B cell (primary cell): ENCODE results near the gene AIG1. TPM values are rescaled to one million over a fixed set of nuclear protein-coding genes. Genes with fewer than 3 reads are reported as not detected.
A peak's percentile ranks its signal among the peaks of the same experiment; 100 is the strongest.

Experiments used
- ATAC-seq: fragments of 200-7000 bp; cut with Tn5 transposase; one replicate; pipeline ENCODE4 v1.10.0; 2021; ENCODE audit warnings: low read depth, mild to moderate bottlenecking, moderate number of reproducible peaks, moderate library complexity
- CTCF ChIA-PET: fragments of 350-600 bp; sonication (Branson Sonifier 250); formaldehyde crosslinking; loops from one replicate; lab custom pipeline; 2021; ENCODE audit warnings: antibody characterized with exemption, inconsistent platforms; lab: Charles Lee
- POLR2A ChIA-PET: fragments of 350-600 bp; sonication (Branson Sonifier 250); formaldehyde crosslinking; loops from one replicate; lab custom pipeline; 2021; ENCODE audit warnings: antibody characterized with exemption; lab: Charles Lee
- DNase-seq: peaks from one replicate; pipeline ENCODE4 v3.0.0; 2013
- H2AFZ ChIP-seq: 2 replicates; pipeline ENCODE4 v1.6.1; 2012; ENCODE audit warnings: mild to moderate bottlenecking, low read depth, low read length; ENCODE audit not compliant: insufficient read depth, poor library complexity, severe bottlenecking
- H3K27ac ChIP-seq, 2 donors: 1 replicate in 1 of 2; 2 replicates in 1 of 2; pipeline ENCODE4 v1.5.1; 2012 to 2013; ENCODE audit warnings: low read length in 2 of 2, mild to moderate bottlenecking in 2 of 2, moderate library complexity in 1 of 2
- H3K27me3 ChIP-seq, 4 experiments: fragments of 200-600 bp in 1 of 4; sonication (generic) in 1 of 4; replicated peaks in 1 of 4; 1 replicate in 2 of 4; 2 replicates in 2 of 4; pipeline versions ENCODE4 v1.6.1 to v1.7.0; 2013 to 2016; ENCODE audit warnings: low read length in 3 of 4, mild to moderate bottlenecking in 2 of 4, mixed read lengths in 1 of 4, moderate library complexity in 1 of 4; ENCODE audit not compliant: insufficient read depth in 4 of 4, control insufficient read depth in 3 of 4; ENCODE audit errors: control extremely low read depth in 1 of 4
- H3K36me3 ChIP-seq, 2 experiments: replicated peaks in 1 of 2; 1 replicate in 1 of 2; 2 replicates in 1 of 2; pipeline versions ENCODE4 v1.6.1 to v1.7.1; 2013; ENCODE audit warnings: low read length in 1 of 2; ENCODE audit not compliant: insufficient read depth in 2 of 2, control insufficient read depth in 1 of 2; ENCODE audit errors: control extremely low read depth in 1 of 2, extremely low read depth in 1 of 2
- H3K4me1 ChIP-seq, 2 donors: fragments of 200-600 bp in 1 of 2; sonication (generic) in 1 of 2; 1 replicate in 1 of 2; 2 replicates in 1 of 2; pipeline versions ENCODE4 v1.5.1 to v1.6.1; 2013 to 2017; ENCODE audit warnings: low read length in 2 of 2; ENCODE audit not compliant: control insufficient read depth in 2 of 2, insufficient read depth in 2 of 2
- H3K4me2 ChIP-seq: replicated peaks from 2 replicates; pipeline ENCODE3; 2012; ENCODE audit warnings: mild to moderate bottlenecking, low read depth, low read length; ENCODE audit not compliant: poor library complexity, severe bottlenecking
- H3K4me3 ChIP-seq, 5 experiments: fragments of 200-600 bp in 1 of 5; sonication (generic) in 1 of 5; 1 replicate in 3 of 5; 2 replicates in 2 of 5; pipeline versions ENCODE4 v1.5.1 to v1.7.0; 2011 to 2016; ENCODE audit warnings: low read length in 4 of 5, mild to moderate bottlenecking in 4 of 5, low read depth in 2 of 5, control low read depth in 1 of 5, moderate library complexity in 1 of 5; ENCODE audit not compliant: insufficient read depth in 1 of 5; ENCODE audit errors: control extremely low read depth in 1 of 5, extremely low read depth in 1 of 5
- H3K79me2 ChIP-seq: fragments of 200-600 bp; sonication (generic); one replicate; pipeline ENCODE4 v1.6.0; 2016; ENCODE audit warnings: low read length; ENCODE audit not compliant: control insufficient read depth, insufficient read depth
- H3K9ac ChIP-seq: fragments of 200-600 bp; sonication (generic); 2 replicates; pipeline ENCODE4 v1.6.1; 2017; ENCODE audit warnings: mild to moderate bottlenecking, low read length, moderate library complexity
- H3K9me3 ChIP-seq, 3 donors: one replicate each; pipeline versions ENCODE4 v1.6.1 to v1.7.1; 2013; ENCODE audit warnings: low read length in 2 of 3; ENCODE audit not compliant: control insufficient read depth in 2 of 3, insufficient read depth in 1 of 3; ENCODE audit errors: control extremely low read depth in 1 of 3
- H4K20me1 ChIP-seq: 2 replicates; pipeline ENCODE4 v1.6.0; 2012; ENCODE audit warnings: mild to moderate bottlenecking, low read length; ENCODE audit not compliant: insufficient read depth, control insufficient read depth, poor library complexity, severe bottlenecking
- H3K27ac Mint-ChIP-seq: one replicate; pipeline ENCODE4 v1.8.0; 2021; ENCODE audit warnings: mixed read lengths
- H3K27me3 Mint-ChIP-seq: one replicate; pipeline ENCODE4 v1.8.0; 2021; ENCODE audit warnings: mixed read lengths
- H3K4me1 Mint-ChIP-seq: one replicate; pipeline ENCODE4 v1.8.0; 2021; ENCODE audit warnings: mixed read lengths
- H3K4me3 Mint-ChIP-seq: one replicate; pipeline ENCODE4 v1.8.0; 2021; ENCODE audit warnings: mixed read lengths
- H3K9me3 Mint-ChIP-seq: one replicate; pipeline ENCODE4 v1.8.0; 2022; ENCODE audit warnings: mixed read lengths; ENCODE audit not compliant: insufficient read depth
- EZH2 ChIP-seq: IDR thresholded peaks from 2 replicates; pipeline ENCODE4 v1.6.1; 2012; ENCODE audit warnings: borderline replicate concordance, low read depth, mild to moderate bottlenecking, moderate library complexity, low read length; ENCODE audit not compliant: insufficient read depth, poor library complexity, severe bottlenecking
- WGBS: methylation state at CpG from one replicate; pipeline ENCODE4 v1.1.5; 2013; ENCODE audit warnings: missing lambda C conversion rate; ENCODE audit not compliant: insufficient coverage; 5-methylcytosine and 5-hydroxymethylcytosine counted together
- intact Hi-C: fragments of 100-400 bp; cut with micrococcal nuclease; formaldehyde crosslinking; loops from one replicate; pipeline ENCODE4 v1.10.0; 2022
- polyA plus RNA-seq: library from polyadenylated mRNA; depleted of rRNA; stranded (reverse); fragments of >200 nt; gene quantifications from 2 replicates; pipeline ENCODE4 v1.2.3, GENCODE V29; 2012
- total RNA-seq, 2 donors: library from RNA; stranded (reverse); fragments of 120-200 nt in 1 of 2; gene quantifications; 1 replicate in 1 of 2; 2 replicates in 1 of 2; pipeline versions ENCODE4 v1.2.3 to v1.2.4, GENCODE V29; 2013 to 2022
- TF ChIP-seq, protein P1 (sequence below): fragments of 200-600 bp; IDR thresholded peaks from one replicate; pipeline ENCODE4 v1.8.0; 2022; ENCODE audit warnings: antibody characterized with exemption, mild to moderate bottlenecking

AIG1 gene
- total and polyA plus RNA-seq, 2 donors (not counting 1 experiment from before 2014, with no cell fraction given) = 7.0 to 9.0 TPM

GRCh38 chr6:143037470-143037869 lies 23.2 kb upstream of the AIG1 start:
- Histone ChIP-seq H3K4me2 (no peak overlapping the region), H2AFZ (no peak overlapping the region), H3K36me3 (no peaks in the 10 kb centered on the region), H3K9me3 (peaks cover 0 to 4% (median 0%) of the 10 kb centered on the region in 3 donors), H3K4me3 (no peak overlapping the region), H3K79me2 (no peaks in the 10 kb centered on the region), H3K9ac (no peak overlapping the region), H3K27ac (no peak overlapping the region), H4K20me1 (no peaks in the 10 kb centered on the region), H3K27me3 (peaks cover 0 to 11% (median 0%) of the 10 kb centered on the region in 4 experiments), H3K4me1 (peaks cover 0 to 6% of the 10 kb centered on the region in 2 donors)
- ChIA-PET CTCF (no interaction called here), POLR2A (no interaction called here)
- peaks cover 6% of the 10 kb centered on the region for H3K4me1 Mint-ChIP-seq
- no CpG with 5 or more reads among the region's 2 CpGs for whole genome bisulfite sequencing
- TF ChIP-seq, protein P1, sequence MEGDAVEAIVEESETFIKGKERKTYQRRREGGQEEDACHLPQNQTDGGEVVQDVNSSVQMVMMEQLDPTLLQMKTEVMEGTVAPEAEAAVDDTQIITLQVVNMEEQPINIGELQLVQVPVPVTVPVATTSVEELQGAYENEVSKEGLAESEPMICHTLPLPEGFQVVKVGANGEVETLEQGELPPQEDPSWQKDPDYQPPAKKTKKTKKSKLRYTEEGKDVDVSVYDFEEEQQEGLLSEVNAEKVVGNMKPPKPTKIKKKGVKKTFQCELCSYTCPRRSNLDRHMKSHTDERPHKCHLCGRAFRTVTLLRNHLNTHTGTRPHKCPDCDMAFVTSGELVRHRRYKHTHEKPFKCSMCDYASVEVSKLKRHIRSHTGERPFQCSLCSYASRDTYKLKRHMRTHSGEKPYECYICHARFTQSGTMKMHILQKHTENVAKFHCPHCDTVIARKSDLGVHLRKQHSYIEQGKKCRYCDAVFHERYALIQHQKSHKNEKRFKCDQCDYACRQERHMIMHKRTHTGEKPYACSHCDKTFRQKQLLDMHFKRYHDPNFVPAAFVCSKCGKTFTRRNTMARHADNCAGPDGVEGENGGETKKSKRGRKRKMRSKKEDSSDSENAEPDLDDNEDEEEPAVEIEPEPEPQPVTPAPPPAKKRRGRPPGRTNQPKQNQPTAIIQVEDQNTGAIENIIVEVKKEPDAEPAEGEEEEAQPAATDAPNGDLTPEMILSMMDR = no peak
- no peak for TF ChIP-seq EZH2
- DNase-seq = no peak
- no peak overlapping the region for H3K27ac Mint-ChIP-seq
- peaks cover 43% of the 10 kb centered on the region for H3K27me3 Mint-ChIP-seq
- intact Hi-C loops = no loop called here
- H3K9me3 Mint-ChIP-seq = no peaks in the 10 kb centered on the region
- H3K4me3 Mint-ChIP-seq = no peak overlapping the region
- no peak for ATAC-seq

DNA sequence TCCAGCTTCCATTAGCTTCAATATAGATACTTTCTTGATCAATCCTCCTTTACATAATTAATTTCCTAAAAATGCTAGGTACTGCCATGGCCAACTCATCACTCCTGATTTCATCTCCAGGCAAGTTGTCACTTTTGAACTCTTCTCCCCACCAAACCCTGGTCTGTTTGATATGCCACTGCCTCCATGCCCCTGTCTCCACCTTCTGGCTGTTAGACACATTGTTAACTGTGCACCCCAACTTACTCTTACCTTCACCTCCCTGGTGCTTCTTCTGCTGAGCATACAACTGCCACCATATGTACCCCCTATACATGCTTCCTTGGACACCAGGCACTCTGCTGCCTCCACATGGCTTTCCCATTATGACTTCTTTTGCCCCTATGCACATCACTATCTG lies 21.9 kb upstream of the AIG1 start:
- peaks cover 0 to 11% (median 0%) of the 10 kb centered on the region in 4 experiments for H3K27me3 ChIP-seq
- peaks cover 50% of the 10 kb centered on the region for H3K27me3 Mint-ChIP-seq
- H3K9me3 Mint-ChIP-seq = no peaks in the 10 kb centered on the region
- ChIA-PET POLR2A (no interaction called here), CTCF (interaction anchor here (2.5 kb wide), 1 partner anchor 346 kb away, joined by 5 read pairs; no protein-coding TSS in a partner anchor)
- H3K79me2 ChIP-seq = no peaks in the 10 kb centered on the region
- H3K4me2 ChIP-seq = no peak overlapping the region
- no peak overlapping the region for H3K9ac ChIP-seq
- H3K27ac ChIP-seq = no peak overlapping the region
- no peaks in the 10 kb centered on the region for H4K20me1 ChIP-seq
- H3K9me3 ChIP-seq = peaks cover 0 to 4% (median 0%) of the 10 kb centered on the region in 3 donors
- intact Hi-C loops = no loop called here
- H3K4me1 Mint-ChIP-seq = peaks cover 6% of the 10 kb centered on the region
- no peak overlapping the region for H3K27ac Mint-ChIP-seq
- ATAC-seq (peak; percentile 36), DNase-seq (peak; percentile 40)
- no peak overlapping the region for H3K4me3 Mint-ChIP-seq
- no peak overlapping the region for H3K4me3 ChIP-seq
- TF ChIP-seq, protein P1 = peak; percentile 34
- TF ChIP-seq EZH2 = no peak
- H3K4me1 ChIP-seq = peaks cover 0 to 6% of the 10 kb centered on the region in 2 donors
- no peak overlapping the region for H2AFZ ChIP-seq
- H3K36me3 ChIP-seq = no peaks in the 10 kb centered on the region
